GM19025 (cell line): ENCODE results near the gene RPL32.
"Not testable (repeated sequence)": the region's sequence is repeated elsewhere in the genome, so short reads cannot be mapped to it uniquely, and the experiment has no call there.

ENCODE experiments used
- ATAC-seq: cut with Tn5 transposase; IDR thresholded peaks from one replicate; pipeline ENCODE4 v1.9.1; 2021; ENCODE audit warnings: mild to moderate bottlenecking, low read depth, moderate library complexity; ENCODE audit not compliant: unreplicated experiment

Gene RPL32

DNA sequence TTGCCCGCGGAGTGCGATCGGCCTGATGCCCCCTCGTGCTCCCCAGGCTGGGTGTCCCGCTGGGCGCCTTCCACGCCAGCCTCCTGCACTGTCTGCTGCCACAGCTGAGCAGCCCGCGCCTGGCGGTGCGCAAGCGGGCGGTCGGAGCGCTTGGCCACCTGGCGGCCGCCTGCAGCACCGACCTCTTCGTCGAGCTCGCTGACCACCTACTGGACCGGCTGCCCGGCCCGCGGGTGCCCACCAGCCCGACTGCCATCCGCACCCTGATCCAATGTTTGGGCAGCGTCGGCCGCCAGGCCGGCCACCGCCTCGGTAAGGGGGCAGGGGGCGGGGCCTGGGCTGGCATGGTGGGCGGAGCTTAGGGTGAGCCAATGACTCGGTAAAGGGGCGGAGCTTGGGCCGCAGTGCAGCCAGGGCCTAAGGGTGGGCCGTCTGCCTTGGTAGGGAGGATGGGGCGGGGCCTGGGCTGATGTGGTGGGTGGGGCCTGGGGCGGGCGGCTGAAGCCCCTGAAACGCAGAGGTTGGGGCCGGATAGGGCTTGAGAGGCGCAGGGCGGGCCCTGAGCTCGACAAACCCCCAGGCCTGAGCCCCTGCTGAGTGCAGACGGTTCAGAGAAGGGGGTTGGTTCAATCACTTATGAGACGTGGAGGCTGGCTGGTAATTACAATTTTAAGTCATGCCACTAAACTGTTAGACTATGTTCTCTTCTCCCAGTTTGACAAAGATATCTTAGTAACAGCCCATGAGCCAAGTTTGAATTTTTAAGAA, 31.2 kb downstream of the RPL32 start:
- peak; percentile 99 for ATAC-seq

DNA sequence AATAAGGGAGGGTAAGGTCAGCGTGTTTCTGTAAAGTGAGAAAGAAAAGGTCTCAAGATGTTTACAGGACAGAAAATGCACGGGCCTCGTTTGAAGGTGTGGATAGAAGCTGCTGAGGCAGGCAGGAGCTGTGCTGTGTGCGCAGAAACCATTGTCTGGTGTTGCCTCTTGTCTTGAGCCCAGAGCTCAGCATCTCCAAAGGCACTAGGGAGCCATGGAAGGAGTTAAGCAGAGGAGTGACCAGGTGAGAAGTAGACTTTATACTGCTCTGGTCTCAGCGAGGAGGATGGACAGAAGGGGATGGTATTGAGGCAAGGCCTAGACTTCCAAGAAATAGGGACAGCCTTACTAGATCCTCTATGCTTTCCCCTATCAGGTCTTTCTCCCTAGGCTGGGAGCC, 31.9 kb downstream of the RPL32 start:
- ATAC-seq: no peak

GRCh38 chr3:12809001-12809400, 32.4 kb downstream of the RPL32 start:
- no peak for ATAC-seq

DNA sequence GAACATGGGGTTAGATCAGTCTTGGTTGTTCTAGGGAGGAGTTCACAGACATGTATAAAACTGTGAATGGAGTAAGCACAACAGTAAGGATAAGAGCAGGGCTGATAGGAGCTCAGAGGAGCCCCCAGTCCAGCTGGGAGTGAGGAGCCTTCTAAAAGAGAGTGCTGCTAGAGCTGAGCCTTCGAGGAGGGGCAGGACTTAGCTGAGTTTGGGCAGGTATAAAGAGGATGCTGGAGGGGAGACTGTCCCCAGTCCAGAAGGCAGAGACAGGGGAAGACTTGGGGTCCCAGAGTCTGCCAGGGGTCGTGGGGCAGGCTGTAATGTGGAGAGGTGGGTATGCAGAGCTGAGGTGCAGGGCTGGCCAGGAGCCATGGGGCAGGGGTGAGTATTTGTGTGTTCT, 32.8 kb downstream of the RPL32 start:
- ATAC-seq: no peak

DNA sequence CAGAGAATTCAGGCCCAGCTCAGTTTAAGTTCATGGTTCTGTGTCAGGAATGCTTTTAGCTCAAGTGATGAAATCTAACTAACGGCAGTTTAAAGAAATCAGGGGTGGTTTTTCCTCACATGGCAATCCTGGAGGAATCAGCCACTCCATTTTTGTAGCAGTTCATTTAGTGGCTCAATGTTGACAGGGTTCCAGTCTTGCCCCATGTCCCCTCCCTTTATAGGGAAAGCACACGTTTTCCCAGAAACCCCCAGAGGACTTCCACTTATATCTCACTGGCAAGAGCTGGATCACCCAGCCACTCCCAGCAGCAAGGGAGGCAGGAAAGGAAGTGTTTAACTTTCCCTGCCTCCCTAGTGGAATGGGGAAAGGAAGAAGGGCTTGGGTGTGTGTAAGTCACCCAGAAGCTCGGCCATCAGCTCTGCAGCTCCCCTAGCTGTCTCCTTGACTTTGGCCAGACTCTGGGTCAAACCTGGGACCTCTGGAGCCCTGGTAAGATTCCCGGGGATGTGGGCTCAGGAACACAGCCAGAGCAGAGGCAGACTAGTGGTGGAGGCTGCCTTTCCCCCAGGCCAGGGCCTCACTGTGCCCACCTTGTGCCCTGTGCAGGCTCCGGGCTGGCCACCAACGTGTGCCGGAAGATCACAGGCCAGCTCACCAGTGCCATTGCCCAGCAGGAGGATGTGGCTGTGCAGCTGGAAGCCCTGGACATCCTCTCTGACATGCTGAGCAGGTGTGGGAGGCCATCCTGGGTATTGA, 33.6 kb downstream of the RPL32 start:
- ATAC-seq: no peak

DNA sequence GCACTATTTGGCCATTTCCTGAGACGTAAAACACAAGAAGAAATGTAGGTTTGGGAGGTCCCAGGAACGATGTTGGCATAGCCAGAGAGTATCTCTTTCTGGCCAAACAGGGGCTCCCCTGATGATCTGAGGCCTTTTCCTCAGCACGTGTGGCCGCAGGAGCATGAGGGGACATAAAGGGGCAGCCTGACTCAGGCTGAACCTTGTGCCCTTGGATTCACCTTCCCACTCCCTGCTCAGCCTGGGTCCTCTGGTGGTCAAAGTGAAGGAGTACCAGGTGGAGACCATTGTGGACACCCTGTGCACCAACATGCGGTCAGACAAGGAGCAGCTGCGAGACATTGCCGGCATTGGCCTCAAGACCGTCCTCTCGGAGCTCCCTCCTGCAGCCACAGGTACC, 34.3 kb downstream of the RPL32 start:
- ATAC-seq: no peak

- no peak for ATAC-seq
These were observed 38.0 kb downstream of the RPL32 start for GRCh38 chr3:12803371-12803770.

GRCh38 chr3:12799525-12800440, 41.6 kb downstream of the RPL32 start:
- ATAC-seq: no peak

DNA sequence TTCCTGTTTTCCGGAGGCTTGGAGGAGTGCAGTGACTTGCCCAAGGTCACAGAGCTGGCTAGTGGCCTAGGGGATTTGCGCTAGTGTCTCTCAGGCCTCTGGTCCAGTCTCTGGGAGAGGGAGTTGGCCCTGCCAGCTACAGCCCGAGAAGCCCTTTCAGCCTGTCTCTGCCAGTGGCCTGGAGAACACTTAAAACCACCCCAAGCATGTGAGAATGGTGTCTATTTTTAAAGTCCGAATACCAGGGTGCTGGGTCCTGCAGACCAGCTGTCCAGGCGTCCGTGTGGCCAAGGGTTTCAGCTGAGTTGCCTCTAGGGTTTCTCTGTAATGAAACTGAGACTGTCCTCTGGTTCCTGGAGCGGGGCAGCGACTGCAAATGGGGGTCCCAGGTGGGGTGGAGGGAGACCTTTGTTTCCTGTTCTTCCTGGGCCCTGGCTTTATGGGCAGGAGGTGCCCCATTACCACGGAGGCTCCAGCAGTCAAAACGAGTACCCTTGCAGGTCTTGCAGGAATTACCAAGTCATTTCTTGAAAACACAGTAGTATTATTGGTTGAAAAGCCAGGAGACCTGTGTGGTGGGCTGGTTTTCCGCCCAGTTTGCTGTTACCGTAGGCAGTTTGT, 42.7 kb downstream of the RPL32 start:
- no peak for ATAC-seq

GRCh38 chr3:12797892-12798558, 43.3 kb downstream of the RPL32 start:
- ATAC-seq: no peak

- no peak for ATAC-seq
These were observed 44.1 kb downstream of the RPL32 start for GRCh38 chr3:12797124-12797891.

DNA sequence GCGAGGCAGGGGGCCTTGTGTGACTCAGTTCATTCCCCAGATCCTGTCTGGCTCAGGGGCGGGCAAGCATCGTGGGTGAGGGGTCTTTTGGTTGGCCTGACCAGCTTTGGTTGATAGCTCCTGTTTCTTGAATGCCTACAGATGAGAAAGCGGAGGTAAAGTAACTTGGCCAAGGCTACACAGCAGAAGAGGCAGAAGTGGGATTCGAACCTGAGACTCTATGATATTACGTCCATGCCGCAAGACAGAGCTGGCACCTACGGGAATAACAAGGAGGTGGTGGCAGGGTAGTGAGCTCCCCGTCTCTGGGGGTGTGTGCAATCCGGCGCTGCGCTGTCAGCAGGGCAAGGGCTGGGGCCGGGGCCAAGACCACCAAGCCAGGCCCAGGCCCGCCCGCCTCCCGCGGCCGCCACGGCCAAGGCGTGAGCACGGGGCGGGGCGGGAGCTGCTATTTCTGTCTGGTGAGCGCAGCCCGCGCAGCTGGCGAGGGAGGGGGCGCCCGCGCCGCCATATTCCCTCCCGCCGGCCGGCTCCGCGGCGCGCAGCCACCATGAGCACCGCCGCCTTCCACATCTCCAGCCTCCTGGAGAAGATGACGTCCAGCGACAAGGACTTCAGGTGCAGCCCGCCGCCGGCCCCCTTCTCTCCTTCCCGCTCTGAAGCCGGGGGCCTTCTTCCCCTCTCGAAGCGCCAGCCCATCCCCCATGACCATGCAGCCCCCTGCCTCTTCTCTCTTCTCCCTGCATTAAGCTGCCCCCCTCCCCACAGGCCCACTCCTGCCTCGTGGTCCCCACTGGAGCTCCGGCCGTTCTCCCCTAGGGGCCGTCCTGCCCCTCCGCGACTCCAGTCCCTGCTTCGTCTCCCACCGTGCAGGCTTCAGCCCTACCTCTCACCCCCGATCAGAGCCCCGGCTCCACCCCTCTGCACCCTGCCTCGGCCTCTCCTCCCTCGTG, 44.9 kb downstream of the RPL32 start, which contains the start of gene CAND2:
Gene CAND2 (plus strand): TSS at position 510 of the 953 bp plus-strand sequence. CDS start 41 bp downstream, at position 551.
- ATAC-seq: no peak

DNA sequence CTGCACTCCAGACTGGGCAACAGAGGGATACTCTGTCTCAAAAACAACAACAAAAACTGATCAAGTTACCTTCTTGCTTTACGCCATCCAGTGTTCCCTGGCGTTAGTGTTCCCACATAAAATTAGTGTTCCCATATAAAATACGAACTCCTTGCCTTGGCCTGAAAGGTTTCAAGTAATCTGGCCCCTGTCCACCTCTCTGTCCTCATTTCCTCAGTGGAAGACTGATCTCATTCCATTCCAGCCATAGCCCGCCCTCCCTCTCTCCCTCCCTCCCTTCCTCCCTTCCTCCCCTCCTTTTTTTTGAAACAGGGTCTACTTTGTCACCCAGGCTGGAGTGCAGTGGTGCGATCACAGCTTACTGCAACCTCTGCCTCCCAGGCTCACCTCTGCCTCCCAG, 47.7 kb downstream of the RPL32 start:
- ATAC-seq: no peak

- ATAC-seq: no peak
These were observed 49.9 kb downstream of the RPL32 start for GRCh38 chr3:12791430-12791829.

DNA sequence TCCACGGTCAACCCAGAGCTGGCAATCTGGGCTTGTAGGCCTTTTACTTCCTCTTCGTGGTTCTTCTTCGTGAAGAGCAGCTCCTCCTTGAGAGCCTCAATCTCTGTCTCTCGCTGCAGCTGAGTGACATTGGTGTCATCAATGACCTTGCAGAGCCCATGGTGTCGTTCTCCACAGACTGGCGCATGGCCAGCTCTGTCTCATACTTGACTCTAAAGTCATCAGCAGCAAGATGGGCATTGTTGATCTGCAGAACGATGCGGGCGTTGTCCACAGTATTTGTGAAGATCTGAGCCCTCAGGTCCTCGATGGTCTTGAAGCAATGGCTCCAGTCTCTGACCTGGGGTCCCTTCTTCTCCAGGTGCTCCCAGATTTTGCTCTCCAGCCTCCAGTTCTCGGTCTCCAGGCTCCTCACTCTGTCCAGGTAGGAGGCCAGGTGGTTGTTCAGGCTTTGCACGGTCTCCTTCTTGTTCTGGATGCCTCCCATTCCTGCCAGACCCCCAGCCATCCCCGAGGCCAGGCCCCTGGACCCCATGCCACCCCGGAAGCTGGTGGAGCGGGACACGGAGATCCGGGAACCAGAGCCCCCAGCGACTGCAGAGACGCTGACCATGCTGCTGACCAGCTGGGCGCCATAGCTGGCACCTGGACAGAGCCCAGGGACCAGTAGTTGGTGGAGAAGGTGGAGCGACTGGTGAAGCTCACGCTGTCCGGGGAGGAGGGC, 53.2 kb downstream of the RPL32 start:
- not testable (repeated sequence) for ATAC-seq

- not testable (repeated sequence) for ATAC-seq
These were observed 54.0 kb downstream of the RPL32 start for GRCh38 chr3:12787346-12787745.

DNA sequence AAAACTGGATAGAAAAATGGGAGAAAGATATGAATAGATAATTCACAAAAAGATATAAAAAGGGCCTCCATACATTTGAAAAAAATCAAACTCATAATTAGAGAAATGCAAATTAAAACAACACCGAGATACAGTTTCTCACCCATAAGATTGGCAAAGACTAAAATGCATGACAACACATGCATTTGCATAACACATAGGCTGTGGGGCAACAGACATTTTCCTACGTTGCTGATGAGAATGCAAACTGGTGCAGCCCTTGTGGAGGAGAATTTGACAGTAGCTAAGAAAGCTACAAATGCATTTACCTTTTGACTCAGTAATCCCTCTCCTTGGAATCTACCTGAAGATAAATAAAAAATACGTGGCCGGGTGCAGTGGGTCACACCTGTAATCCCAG, 56.3 kb downstream of the RPL32 start:
- ATAC-seq: no peak
